ENCODE measurements around the gene SAMD10. TPM values are rescaled to one million over a fixed set of nuclear protein-coding genes. Genes with fewer than 3 reads are reported as not detected.

The SAMD10 gene
- total and polyA plus RNA-seq, 2 donors (not counting 1 experiment from before 2014, with no cell fraction given) = 0.37 to 0.99 TPM

GRCh38 chr20:64025101-64025825, 45.8 kb upstream of the SAMD10 start:
- H2AFZ ChIP-seq (ENCODE audit: low read length) = no peak overlapping the region
- H3K27ac ChIP-seq (ENCODE audit: insufficient read depth, low read length) = no peak overlapping the region
- DNase-seq (ENCODE audit: low read depth in 2 of 2) = no peak
- no peaks in the 10 kb centered on the region for H3K79me2 ChIP-seq (ENCODE audit: control insufficient read depth, insufficient read depth, low read length)
- H3K27me3 ChIP-seq (ENCODE audit: control insufficient read depth, insufficient read depth, low read length) = no peaks in the 10 kb centered on the region
- H3K4me1 ChIP-seq (ENCODE audit: control insufficient read depth, extremely low read depth, insufficient read depth, low read length) = no peaks in the 10 kb centered on the region
- TF ChIP-seq CTCF (conservative IDR thresholded peaks at IDR 0.05 in 1 of 2, IDR thresholded peaks at IDR 0.05 in 1 of 2; ENCODE audit: low read depth in 1 of 2, low read length in 2 of 2) (no peak), EZH2 (IDR thresholded peaks at IDR 0.05; ENCODE audit: low read length, missing control alignments) (no peak)
- H3K4me2 ChIP-seq (ENCODE audit: extremely low read depth, insufficient read depth, low read length) = no peak overlapping the region
- no peaks in the 10 kb centered on the region for H4K20me1 ChIP-seq (ENCODE audit: control insufficient read depth, extremely low read depth, insufficient read depth, low read length)
- no peak overlapping the region for H3K9ac ChIP-seq (ENCODE audit: insufficient read depth, low read length)
- no peaks in the 10 kb centered on the region for H3K9me3 ChIP-seq (ENCODE audit: control insufficient read depth, insufficient read depth, low read depth, low read length)
- no peak overlapping the region for H3K4me3 ChIP-seq (replicated peaks in 1 of 4; ENCODE audit: control extremely low read depth in 1 of 4, insufficient read depth in 1 of 4, low read depth in 3 of 4, low read length in 4 of 4)
- H3K36me3 ChIP-seq (ENCODE audit: control insufficient read depth, insufficient read depth, low read length) = peaks cover 46% of the 10 kb centered on the region

GRCh38 chr20:64024141-64024990, 44.9 kb upstream of the SAMD10 start:
- H3K9ac ChIP-seq (ENCODE audit: insufficient read depth, low read length) = no peak overlapping the region
- H3K4me3 ChIP-seq (replicated peaks in 1 of 4; ENCODE audit: control extremely low read depth in 1 of 4, insufficient read depth in 1 of 4, low read depth in 3 of 4, low read length in 4 of 4) = no peak overlapping the region
- no peaks in the 10 kb centered on the region for H3K4me1 ChIP-seq (ENCODE audit: control insufficient read depth, extremely low read depth, insufficient read depth, low read length)
- H3K79me2 ChIP-seq (ENCODE audit: control insufficient read depth, insufficient read depth, low read length) = no peaks in the 10 kb centered on the region
- no peaks in the 10 kb centered on the region for H3K27me3 ChIP-seq (ENCODE audit: control insufficient read depth, insufficient read depth, low read length)
- no peak overlapping the region for H3K27ac ChIP-seq (ENCODE audit: insufficient read depth, low read length)
- no peak overlapping the region for H3K4me2 ChIP-seq (ENCODE audit: extremely low read depth, insufficient read depth, low read length)
- no peak for TF ChIP-seq EZH2 (IDR thresholded peaks at IDR 0.05; ENCODE audit: low read length, missing control alignments)
- no peak for TF ChIP-seq CTCF (conservative IDR thresholded peaks at IDR 0.05 in 1 of 2, IDR thresholded peaks at IDR 0.05 in 1 of 2; ENCODE audit: low read depth in 1 of 2, low read length in 2 of 2)
- no peaks in the 10 kb centered on the region for H3K9me3 ChIP-seq (ENCODE audit: control insufficient read depth, insufficient read depth, low read depth, low read length)
- H3K36me3 ChIP-seq (ENCODE audit: control insufficient read depth, insufficient read depth, low read length) = peaks cover 41% of the 10 kb centered on the region
- no peak for DNase-seq (ENCODE audit: low read depth in 2 of 2)
- H4K20me1 ChIP-seq (ENCODE audit: control insufficient read depth, extremely low read depth, insufficient read depth, low read length) = no peaks in the 10 kb centered on the region
- no peak overlapping the region for H2AFZ ChIP-seq (ENCODE audit: low read length)

- Histone ChIP-seq H3K36me3 (ENCODE audit: control insufficient read depth, insufficient read depth, low read length) (peaks cover 39% of the 10 kb centered on the region), H4K20me1 (ENCODE audit: control insufficient read depth, extremely low read depth, insufficient read depth, low read length) (no peaks in the 10 kb centered on the region), H3K79me2 (ENCODE audit: control insufficient read depth, insufficient read depth, low read length) (no peaks in the 10 kb centered on the region), H3K4me3 (replicated peaks in 1 of 4; ENCODE audit: control extremely low read depth in 1 of 4, insufficient read depth in 1 of 4, low read depth in 3 of 4, low read length in 4 of 4) (no peak overlapping the region), H3K9ac (ENCODE audit: insufficient read depth, low read length) (no peak overlapping the region), H3K4me1 (ENCODE audit: control insufficient read depth, extremely low read depth, insufficient read depth, low read length) (no peaks in the 10 kb centered on the region), H3K27ac (ENCODE audit: insufficient read depth, low read length) (no peak overlapping the region), H3K27me3 (ENCODE audit: control insufficient read depth, insufficient read depth, low read length) (no peaks in the 10 kb centered on the region), H3K9me3 (ENCODE audit: control insufficient read depth, insufficient read depth, low read depth, low read length) (no peaks in the 10 kb centered on the region), H2AFZ (ENCODE audit: low read length) (no peak overlapping the region), H3K4me2 (ENCODE audit: extremely low read depth, insufficient read depth, low read length) (no peak overlapping the region)
- no peak for DNase-seq (ENCODE audit: low read depth in 2 of 2)
- no peak for TF ChIP-seq EZH2 (IDR thresholded peaks at IDR 0.05; ENCODE audit: low read length, missing control alignments)
- TF ChIP-seq CTCF (conservative IDR thresholded peaks at IDR 0.05 in 1 of 2, IDR thresholded peaks at IDR 0.05 in 1 of 2; ENCODE audit: low read depth in 1 of 2, low read length in 2 of 2) = no peak
Observed at GRCh38 chr20:64023361-64024140, 44.1 kb upstream of the SAMD10 start.

Data from fibroblast of lung (primary cell).